GM23248 (cell line): ENCODE measurements around the gene SDR39U1.

Experiments
- EZH2 ChIP-seq: fragments of 200-600 bp; sonication (generic); IDR thresholded peaks from 2 replicates; pipeline ENCODE4 v1.6.1; 2018; ENCODE audit warnings: antibody characterized with exemption, mild to moderate bottlenecking; ENCODE audit not compliant: insufficient read depth, poor library complexity, severe bottlenecking
- EZH2phosphoT487 ChIP-seq: fragments of 200-600 bp; sonication (generic); IDR thresholded peaks from 2 replicates; pipeline ENCODE4 v1.6.1; 2018; ENCODE audit warnings: antibody characterized with exemption, moderate library complexity, mild to moderate bottlenecking, low read depth; ENCODE audit not compliant: insufficient read depth

- TF ChIP-seq EZH2phosphoT487 (no peak), EZH2 (no peak)
Observed at GRCh38 chr14:24414732-24415420, 27.7 kb downstream of the SDR39U1 start.
